Mucosa of stomach (tissue), 1 donor: ENCODE measurements around the gene KMT5B.

ENCODE experiments used
- H3K27me3 ChIP-seq: one replicate; pipeline ENCODE4 v1.7.0; 2013; ENCODE audit warnings: mild to moderate bottlenecking, low read length; ENCODE audit not compliant: control insufficient read depth, insufficient read depth
- H3K36me3 ChIP-seq: one replicate; pipeline ENCODE4 v1.7.0; 2013; ENCODE audit warnings: low read length; ENCODE audit not compliant: control insufficient read depth, insufficient read depth
- H3K4me1 ChIP-seq: one replicate; pipeline ENCODE4 v1.7.0; 2013; ENCODE audit warnings: mild to moderate bottlenecking, low read length; ENCODE audit not compliant: control insufficient read depth, insufficient read depth
- H3K4me3 ChIP-seq: one replicate; pipeline ENCODE4 v1.7.0; 2013; ENCODE audit warnings: low read length
- H3K9ac ChIP-seq: one replicate; pipeline ENCODE4 v1.7.0; 2013; ENCODE audit warnings: mild to moderate bottlenecking, low read length, moderate library complexity
- H3K9me3 ChIP-seq: one replicate; pipeline ENCODE4 v1.7.0; 2013; ENCODE audit warnings: mild to moderate bottlenecking, low read length, moderate library complexity; ENCODE audit not compliant: control insufficient read depth
- donor health status: Pancreatic carcinoma.

Gene KMT5B

GRCh38 chr11:68120273-68121066 lies 92.6 kb downstream of the KMT5B start:
- Histone ChIP-seq H3K4me3 (peak overlapping the region; percentile 40), H3K9me3 (no peaks in the 10 kb centered on the region), H3K9ac (peak overlapping the region; percentile 74), H3K4me1 (peaks cover 57% of the 10 kb centered on the region), H3K36me3 (no peaks in the 10 kb centered on the region), H3K27me3 (no peaks in the 10 kb centered on the region)

- Histone ChIP-seq H3K4me3 (peak overlapping the region; percentile 61), H3K4me1 (peaks cover 54% of the 10 kb centered on the region), H3K9ac (peak overlapping the region; percentile 70), H3K9me3 (no peaks in the 10 kb centered on the region), H3K36me3 (no peaks in the 10 kb centered on the region), H3K27me3 (no peaks in the 10 kb centered on the region)
Observed at GRCh38 chr11:68118706-68119448, 94.2 kb downstream of the KMT5B start.

GRCh38 chr11:68117853-68118470 lies 95.1 kb downstream of the KMT5B start:
- Histone ChIP-seq H3K4me1 (peaks cover 49% of the 10 kb centered on the region), H3K4me3 (no peak overlapping the region), H3K9ac (no peak overlapping the region)

GRCh38 chr11:68116974-68117373 lies 96.1 kb downstream of the KMT5B start:
- no peaks in the 10 kb centered on the region for H3K36me3 ChIP-seq
- H3K9me3 ChIP-seq: no peaks in the 10 kb centered on the region
- H3K9ac ChIP-seq: no peak overlapping the region
- no peaks in the 10 kb centered on the region for H3K27me3 ChIP-seq
- peaks cover 44% of the 10 kb centered on the region for H3K4me1 ChIP-seq
- no peak overlapping the region for H3K4me3 ChIP-seq

More at GRCh38 chr11:68117853-68118470, 95.1 kb downstream of the KMT5B start:
- no peaks in the 10 kb centered on the region for H3K9me3 ChIP-seq
- no peaks in the 10 kb centered on the region for H3K36me3 ChIP-seq
- no peaks in the 10 kb centered on the region for H3K27me3 ChIP-seq

- H3K4me3 ChIP-seq: no peak overlapping the region
- no peaks in the 10 kb centered on the region for H3K27me3 ChIP-seq
- H3K9ac ChIP-seq: no peak overlapping the region
- H3K36me3 ChIP-seq: no peaks in the 10 kb centered on the region
- peaks cover 40% of the 10 kb centered on the region for H3K4me1 ChIP-seq
- no peaks in the 10 kb centered on the region for H3K9me3 ChIP-seq
Observed at GRCh38 chr11:68116126-68116525, 97.0 kb downstream of the KMT5B start.

- H3K4me1 ChIP-seq: peaks cover 40% of the 10 kb centered on the region
- H3K9ac ChIP-seq: no peak overlapping the region
- H3K4me3 ChIP-seq: no peak overlapping the region
- H3K27me3 ChIP-seq: no peaks in the 10 kb centered on the region
- no peaks in the 10 kb centered on the region for H3K9me3 ChIP-seq
- H3K36me3 ChIP-seq: no peaks in the 10 kb centered on the region
Observed at GRCh38 chr11:68115285-68115684, 97.8 kb downstream of the KMT5B start.

GRCh38 chr11:68113986-68114385 lies 99.1 kb downstream of the KMT5B start:
- H3K4me3 ChIP-seq: no peak overlapping the region
- no peaks in the 10 kb centered on the region for H3K9me3 ChIP-seq
- H3K9ac ChIP-seq: no peak overlapping the region
- peaks cover 32% of the 10 kb centered on the region for H3K4me1 ChIP-seq
- no peaks in the 10 kb centered on the region for H3K27me3 ChIP-seq
- H3K36me3 ChIP-seq: no peaks in the 10 kb centered on the region

GRCh38 chr11:68107689-68108088 lies 105.4 kb downstream of the KMT5B start:
- Histone ChIP-seq H3K9ac (peak overlapping the region; percentile 45), H3K4me3 (no peak overlapping the region), H3K27me3 (no peaks in the 10 kb centered on the region), H3K4me1 (peaks cover 31% of the 10 kb centered on the region), H3K36me3 (no peaks in the 10 kb centered on the region), H3K9me3 (no peaks in the 10 kb centered on the region)

- Histone ChIP-seq H3K4me3 (no peak overlapping the region), H3K27me3 (no peaks in the 10 kb centered on the region), H3K36me3 (no peaks in the 10 kb centered on the region), H3K4me1 (peaks cover 32% of the 10 kb centered on the region), H3K9ac (peak overlapping the region; percentile 54), H3K9me3 (no peaks in the 10 kb centered on the region)
Observed at GRCh38 chr11:68106165-68106940, 106.7 kb downstream of the KMT5B start.
